Testis (tissue), 2 donors: ENCODE data around the gene ECI1.

Source experiments
- CTCF ChIP-seq, 3 experiments: fragments of 450-650 bp in 2 of 3; fragments of 200-600 bp in 1 of 3; sonication (generic) in 1 of 3; IDR thresholded peaks; one replicate each; pipeline ENCODE4 v1.5.1; 2016 to 2019; ENCODE audit warnings: antibody characterized with exemption in 3 of 3, mild to moderate bottlenecking in 2 of 3, moderate library complexity in 1 of 3
- POLR2A ChIP-seq: fragments of 450-650 bp; IDR thresholded peaks from one replicate; pipeline ENCODE4 v1.6.1; 2017; ENCODE audit warnings: antibody characterized with exemption, mild to moderate bottlenecking, moderate library complexity

- TF ChIP-seq POLR2A (no peak), CTCF (IDR thresholded peaks at IDR 0.05) (no peak)
Observed at GRCh38 chr16:2213817-2214718, 37.3 kb downstream of the ECI1 start.
